ENCODE data around the gene TRIM14. TPM values are rescaled to one million over a fixed set of nuclear protein-coding genes. Genes with fewer than 3 reads are reported as not detected.

Gene TRIM14
- polyA plus RNA-seq, 2 donors = 9.3 to 12.2 TPM

GRCh38 chr9:98157372-98157771 is 38.4 kb upstream of the TRIM14 start:
- no peaks in the 10 kb centered on the region for H3K9me3 ChIP-seq (ENCODE audit: control insufficient read depth in 2 of 2, insufficient read depth in 1 of 2, low read depth in 1 of 2, low read length in 1 of 2)
- H3K27me3 ChIP-seq (ENCODE audit: control insufficient read depth in 1 of 2, insufficient read depth in 2 of 2, low read length in 2 of 2) = no peaks in the 10 kb centered on the region
- peaks cover 2 to 18% of the 10 kb centered on the region in 2 donors for H3K4me1 ChIP-seq (ENCODE audit: control insufficient read depth in 2 of 2, insufficient read depth in 2 of 2, low read length in 1 of 2)
- no peak overlapping the region for H3K27ac ChIP-seq (ENCODE audit: low read depth in 2 of 2, low read length in 1 of 2)
- H3K4me3 ChIP-seq (ENCODE audit: low read depth in 1 of 2, low read length in 2 of 2) = no peak overlapping the region
- WGBS, 2 donors = 95 to 96% methylated on average over 10 of the region's 10 CpGs
- peaks cover 2 to 3% of the 10 kb centered on the region in 2 donors for H3K36me3 ChIP-seq (ENCODE audit: control insufficient read depth in 2 of 2, insufficient read depth in 2 of 2, low read length in 1 of 2)

DNA sequence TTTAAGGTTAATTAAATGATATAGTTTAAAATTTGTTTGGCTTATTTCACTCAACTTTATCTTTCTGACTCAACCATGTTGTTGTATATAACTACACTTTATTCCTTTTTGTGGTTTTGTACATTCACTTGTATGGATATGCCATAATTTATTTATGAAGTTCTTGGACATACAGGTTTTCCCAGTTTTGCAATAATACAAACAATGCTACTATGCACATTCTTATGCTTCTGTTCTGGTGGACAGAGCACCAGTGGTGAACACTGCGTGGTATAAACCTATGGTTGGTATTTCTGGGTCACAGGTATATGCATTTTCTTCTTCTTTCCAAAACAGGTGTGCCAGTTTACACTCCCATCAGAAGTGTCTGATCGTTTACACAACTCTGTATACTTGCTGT is 35.7 kb upstream of the TRIM14 start:
- Histone ChIP-seq H3K27ac (ENCODE audit: low read depth in 2 of 2, low read length in 1 of 2) (peak overlapping the region in 1 of 2 donors; percentile 21), H3K36me3 (ENCODE audit: control insufficient read depth in 2 of 2, insufficient read depth in 2 of 2, low read length in 1 of 2) (peaks cover 0 to 3% of the 10 kb centered on the region in 2 donors), H3K4me1 (ENCODE audit: control insufficient read depth in 2 of 2, insufficient read depth in 2 of 2, low read length in 1 of 2) (peaks cover 0 to 9% of the 10 kb centered on the region in 2 donors), H3K4me3 (ENCODE audit: low read depth in 1 of 2, low read length in 2 of 2) (no peak overlapping the region), H3K9me3 (ENCODE audit: control insufficient read depth in 2 of 2, insufficient read depth in 1 of 2, low read depth in 1 of 2, low read length in 1 of 2) (no peaks in the 10 kb centered on the region), H3K27me3 (ENCODE audit: control insufficient read depth in 1 of 2, insufficient read depth in 2 of 2, low read length in 2 of 2) (no peaks in the 10 kb centered on the region)
- 60 to 78% methylated on average over 2 of the region's 2 CpGs for WGBS, 2 donors

DNA sequence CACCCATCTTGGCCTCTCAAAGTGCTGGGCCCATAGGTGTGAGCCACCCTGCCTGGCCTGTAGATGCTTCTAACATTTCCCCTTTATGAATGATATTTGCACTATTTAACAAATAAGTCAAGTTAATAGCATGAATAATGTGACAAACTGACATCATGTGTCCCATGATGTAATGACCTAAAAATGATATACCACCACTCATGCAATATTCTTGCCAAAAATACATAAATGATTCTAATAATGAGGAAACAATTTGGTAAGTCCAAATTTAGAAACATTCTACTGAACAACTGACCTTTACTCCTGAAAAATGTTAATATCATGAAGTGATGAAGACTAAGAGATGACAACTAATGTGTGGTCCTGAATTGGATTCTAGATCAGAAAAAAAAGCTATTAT is 33.5 kb upstream of the TRIM14 start:
- no peak overlapping the region for H3K4me3 ChIP-seq (ENCODE audit: low read depth in 1 of 2, low read length in 2 of 2)
- peaks cover 3 to 4% of the 10 kb centered on the region in 2 donors for H3K36me3 ChIP-seq (ENCODE audit: control insufficient read depth in 2 of 2, insufficient read depth in 2 of 2, low read length in 1 of 2)
- H3K4me1 ChIP-seq (ENCODE audit: control insufficient read depth in 2 of 2, insufficient read depth in 2 of 2, low read length in 1 of 2) = peaks cover 0 to 2% of the 10 kb centered on the region in 2 donors
- H3K9me3 ChIP-seq (ENCODE audit: control insufficient read depth in 2 of 2, insufficient read depth in 1 of 2, low read depth in 1 of 2, low read length in 1 of 2) = no peaks in the 10 kb centered on the region
- no peaks in the 10 kb centered on the region for H3K27me3 ChIP-seq (ENCODE audit: control insufficient read depth in 1 of 2, insufficient read depth in 2 of 2, low read length in 2 of 2)
- H3K27ac ChIP-seq (ENCODE audit: low read depth in 2 of 2, low read length in 1 of 2) = no peak overlapping the region

DNA sequence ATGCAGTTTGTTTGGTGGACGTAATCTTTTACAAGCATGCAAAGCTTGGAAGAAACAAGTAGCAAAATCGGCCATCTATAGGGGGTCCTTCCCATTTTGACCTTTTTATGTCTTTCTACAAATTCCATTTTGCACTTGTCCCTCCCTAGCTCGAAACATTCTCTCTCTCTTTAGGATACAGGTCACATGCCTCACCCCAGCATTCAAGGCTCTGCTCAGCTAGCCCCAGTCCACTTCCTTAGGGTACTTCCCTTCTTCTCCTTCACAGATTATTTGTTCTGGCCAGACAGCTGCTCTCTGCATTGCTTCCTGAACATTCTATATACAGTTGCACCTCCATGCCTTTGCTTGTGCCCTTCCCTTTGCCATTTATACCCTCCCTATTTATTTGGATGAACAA is 31.7 kb upstream of the TRIM14 start:
- peaks cover 0 to 5% of the 10 kb centered on the region in 2 donors for H3K4me1 ChIP-seq (ENCODE audit: control insufficient read depth in 2 of 2, insufficient read depth in 2 of 2, low read length in 1 of 2)
- peaks cover 0 to 4% of the 10 kb centered on the region in 2 donors for H3K36me3 ChIP-seq (ENCODE audit: control insufficient read depth in 2 of 2, insufficient read depth in 2 of 2, low read length in 1 of 2)
- no peaks in the 10 kb centered on the region for H3K27me3 ChIP-seq (ENCODE audit: control insufficient read depth in 1 of 2, insufficient read depth in 2 of 2, low read length in 2 of 2)
- H3K27ac ChIP-seq (ENCODE audit: low read depth in 2 of 2, low read length in 1 of 2) = no peak overlapping the region
- no peak overlapping the region for H3K4me3 ChIP-seq (ENCODE audit: low read depth in 1 of 2, low read length in 2 of 2)
- no peaks in the 10 kb centered on the region for H3K9me3 ChIP-seq (ENCODE audit: control insufficient read depth in 2 of 2, insufficient read depth in 1 of 2, low read depth in 1 of 2, low read length in 1 of 2)
- WGBS, 2 donors = 79 to 86% methylated on average over 3 of the region's 3 CpGs

DNA sequence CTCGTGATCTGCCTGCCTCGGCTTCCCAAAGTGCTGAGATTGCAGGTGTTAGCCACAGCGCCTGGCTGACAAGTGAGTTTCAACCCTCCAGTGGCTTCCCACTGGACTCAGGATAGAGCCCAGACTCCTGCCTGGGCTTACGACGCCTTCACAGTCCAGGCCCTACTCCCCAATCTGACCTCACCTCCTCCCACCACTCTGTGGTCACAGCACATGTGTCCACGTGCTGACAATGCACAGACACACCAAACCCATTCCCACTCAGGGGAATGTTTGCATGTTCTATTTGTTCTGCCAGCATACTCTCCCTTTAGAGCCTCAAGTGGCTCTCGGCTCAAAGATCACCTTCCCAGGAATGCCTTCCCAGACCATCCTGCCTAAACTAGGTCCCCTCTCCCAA is 31.1 kb upstream of the TRIM14 start:
- no peaks in the 10 kb centered on the region for H3K27me3 ChIP-seq (ENCODE audit: control insufficient read depth in 1 of 2, insufficient read depth in 2 of 2, low read length in 2 of 2)
- no peak overlapping the region for H3K27ac ChIP-seq (ENCODE audit: low read depth in 2 of 2, low read length in 1 of 2)
- H3K4me3 ChIP-seq (ENCODE audit: low read depth in 1 of 2, low read length in 2 of 2) = no peak overlapping the region
- H3K9me3 ChIP-seq (ENCODE audit: control insufficient read depth in 2 of 2, insufficient read depth in 1 of 2, low read depth in 1 of 2, low read length in 1 of 2) = no peaks in the 10 kb centered on the region
- 87 to 93% methylated on average over 7 of the region's 7 CpGs for WGBS, 2 donors
- H3K36me3 ChIP-seq (ENCODE audit: control insufficient read depth in 2 of 2, insufficient read depth in 2 of 2, low read length in 1 of 2) = peaks cover 0 to 4% of the 10 kb centered on the region in 2 donors
- H3K4me1 ChIP-seq (ENCODE audit: control insufficient read depth in 2 of 2, insufficient read depth in 2 of 2, low read length in 1 of 2) = peaks cover 0 to 6% of the 10 kb centered on the region in 2 donors

GRCh38 chr9:98149422-98149821 is 30.4 kb upstream of the TRIM14 start:
- no peaks in the 10 kb centered on the region for H3K9me3 ChIP-seq (ENCODE audit: control insufficient read depth in 2 of 2, insufficient read depth in 1 of 2, low read depth in 1 of 2, low read length in 1 of 2)
- WGBS, 2 donors = 61 to 72% methylated on average over 3 of the region's 3 CpGs
- H3K4me3 ChIP-seq (ENCODE audit: low read depth in 1 of 2, low read length in 2 of 2) = no peak overlapping the region
- H3K4me1 ChIP-seq (ENCODE audit: control insufficient read depth in 2 of 2, insufficient read depth in 2 of 2, low read length in 1 of 2) = peaks cover 0 to 7% of the 10 kb centered on the region in 2 donors
- no peaks in the 10 kb centered on the region for H3K27me3 ChIP-seq (ENCODE audit: control insufficient read depth in 1 of 2, insufficient read depth in 2 of 2, low read length in 2 of 2)
- no peak overlapping the region for H3K27ac ChIP-seq (ENCODE audit: low read depth in 2 of 2, low read length in 1 of 2)
- peaks cover 0 to 4% of the 10 kb centered on the region in 2 donors for H3K36me3 ChIP-seq (ENCODE audit: control insufficient read depth in 2 of 2, insufficient read depth in 2 of 2, low read length in 1 of 2)

DNA sequence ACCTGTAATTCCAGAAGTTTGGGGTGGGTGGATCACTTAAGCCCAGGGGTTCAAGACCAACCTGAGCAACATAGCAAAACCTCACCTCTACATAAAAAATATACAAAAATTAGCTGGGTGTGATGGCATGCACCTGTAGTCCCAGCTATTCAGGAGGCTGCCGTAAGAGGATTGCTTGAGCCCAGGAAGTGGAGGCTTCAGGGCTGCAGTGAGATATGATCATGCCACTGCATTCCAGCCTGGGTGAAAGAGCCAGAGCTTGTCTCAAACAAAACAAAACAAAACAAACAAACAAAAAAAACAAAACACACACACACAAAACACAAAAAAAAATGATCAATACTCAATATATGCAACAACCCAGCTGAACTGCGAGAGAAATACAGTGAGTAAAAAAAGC is 29.5 kb upstream of the TRIM14 start:
- Histone ChIP-seq H3K4me3 (ENCODE audit: low read depth in 1 of 2, low read length in 2 of 2) (no peak overlapping the region), H3K36me3 (ENCODE audit: control insufficient read depth in 2 of 2, insufficient read depth in 2 of 2, low read length in 1 of 2) (peaks cover 0 to 4% of the 10 kb centered on the region in 2 donors), H3K27me3 (ENCODE audit: control insufficient read depth in 1 of 2, insufficient read depth in 2 of 2, low read length in 2 of 2) (no peaks in the 10 kb centered on the region), H3K9me3 (ENCODE audit: control insufficient read depth in 2 of 2, insufficient read depth in 1 of 2, low read depth in 1 of 2, low read length in 1 of 2) (no peaks in the 10 kb centered on the region), H3K4me1 (ENCODE audit: control insufficient read depth in 2 of 2, insufficient read depth in 2 of 2, low read length in 1 of 2) (peaks cover 0 to 14% of the 10 kb centered on the region in 2 donors), H3K27ac (ENCODE audit: low read depth in 2 of 2, low read length in 1 of 2) (no peak overlapping the region)
- WGBS, 2 donors = 87 to 88% methylated on average over 2 of the region's 2 CpGs

GRCh38 chr9:98147582-98147981 is 28.6 kb upstream of the TRIM14 start:
- H3K4me3 ChIP-seq (ENCODE audit: low read depth in 1 of 2, low read length in 2 of 2) = no peak overlapping the region
- H3K27ac ChIP-seq (ENCODE audit: low read depth in 2 of 2, low read length in 1 of 2) = peak overlapping the region in 1 of 2 donors; percentile 99
- H3K27me3 ChIP-seq (ENCODE audit: control insufficient read depth in 1 of 2, insufficient read depth in 2 of 2, low read length in 2 of 2) = no peaks in the 10 kb centered on the region
- 71 to 79% methylated on average over 2 of the region's 2 CpGs for WGBS, 2 donors
- peaks cover 0 to 4% of the 10 kb centered on the region in 2 donors for H3K36me3 ChIP-seq (ENCODE audit: control insufficient read depth in 2 of 2, insufficient read depth in 2 of 2, low read length in 1 of 2)
- H3K4me1 ChIP-seq (ENCODE audit: control insufficient read depth in 2 of 2, insufficient read depth in 2 of 2, low read length in 1 of 2) = peaks cover 0 to 22% of the 10 kb centered on the region in 2 donors
- no peaks in the 10 kb centered on the region for H3K9me3 ChIP-seq (ENCODE audit: control insufficient read depth in 2 of 2, insufficient read depth in 1 of 2, low read depth in 1 of 2, low read length in 1 of 2)

DNA sequence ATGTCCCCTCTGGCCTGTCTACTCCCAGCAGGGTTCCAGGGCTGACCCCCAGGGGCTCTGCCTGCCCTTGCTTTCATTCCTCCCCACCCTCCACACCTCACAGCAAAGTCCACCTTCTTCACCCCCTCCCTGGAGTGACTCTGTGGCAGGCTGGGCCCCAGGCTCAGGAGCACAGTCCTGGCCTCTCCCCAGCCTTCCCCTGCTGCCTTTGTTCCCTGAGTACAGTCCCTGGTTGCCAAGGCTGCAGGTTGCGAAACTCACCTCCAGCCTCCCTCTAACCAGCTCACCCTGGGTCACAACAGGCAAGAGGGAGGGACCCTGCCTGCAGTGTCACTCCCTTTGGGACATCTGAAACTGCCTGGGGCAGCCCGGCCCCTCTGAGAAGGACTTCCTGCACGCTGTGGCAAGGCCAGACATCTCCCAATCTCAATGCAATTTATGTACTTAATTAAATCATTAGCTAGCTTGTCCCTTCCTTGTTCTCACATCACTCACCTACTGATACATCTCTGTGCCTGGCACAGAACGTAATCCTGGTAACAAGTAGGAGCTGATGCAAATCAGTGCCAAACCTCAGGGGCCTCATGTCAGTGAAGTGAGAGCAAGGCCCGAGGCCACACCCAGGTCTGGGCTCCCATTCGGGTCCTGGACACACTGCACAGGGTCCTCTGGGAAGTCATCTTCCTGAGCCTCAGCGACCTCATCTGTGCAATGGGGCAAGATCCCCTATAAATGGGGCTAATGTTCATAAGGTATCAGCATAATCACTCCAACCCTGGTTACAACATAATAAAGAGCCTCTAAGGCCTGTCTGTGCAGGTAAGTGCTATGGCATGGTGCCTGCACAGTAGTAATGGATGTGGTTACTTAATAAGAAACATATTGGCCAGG is 27.3 kb upstream of the TRIM14 start:
- no peaks in the 10 kb centered on the region for H3K9me3 ChIP-seq (ENCODE audit: control insufficient read depth in 2 of 2, insufficient read depth in 1 of 2, low read depth in 1 of 2, low read length in 1 of 2)
- peak overlapping the region; percentile 96 to 99 for H3K27ac ChIP-seq (ENCODE audit: low read depth in 2 of 2, low read length in 1 of 2)
- H3K4me3 ChIP-seq (ENCODE audit: low read depth in 1 of 2, low read length in 2 of 2) = no peak overlapping the region
- 34 to 41% methylated on average over 7 of the region's 7 CpGs for WGBS, 2 donors
- H3K36me3 ChIP-seq (ENCODE audit: control insufficient read depth in 2 of 2, insufficient read depth in 2 of 2, low read length in 1 of 2) = peaks cover 0 to 4% of the 10 kb centered on the region in 2 donors
- peaks cover 0 to 25% of the 10 kb centered on the region in 2 donors for H3K4me1 ChIP-seq (ENCODE audit: control insufficient read depth in 2 of 2, insufficient read depth in 2 of 2, low read length in 1 of 2)
- no peaks in the 10 kb centered on the region for H3K27me3 ChIP-seq (ENCODE audit: control insufficient read depth in 1 of 2, insufficient read depth in 2 of 2, low read length in 2 of 2)

GRCh38 chr9:98144631-98145030 is 25.6 kb upstream of the TRIM14 start:
- 68 to 91% methylated on average over 3 of the region's 3 CpGs for WGBS, 2 donors
- no peaks in the 10 kb centered on the region for H3K27me3 ChIP-seq (ENCODE audit: control insufficient read depth in 1 of 2, insufficient read depth in 2 of 2, low read length in 2 of 2)
- H3K4me3 ChIP-seq (ENCODE audit: low read depth in 1 of 2, low read length in 2 of 2) = no peak overlapping the region
- H3K27ac ChIP-seq (ENCODE audit: low read depth in 2 of 2, low read length in 1 of 2) = peak overlapping the region; percentile 40 to 81
- peaks cover 0 to 4% of the 10 kb centered on the region in 2 donors for H3K36me3 ChIP-seq (ENCODE audit: control insufficient read depth in 2 of 2, insufficient read depth in 2 of 2, low read length in 1 of 2)
- H3K4me1 ChIP-seq (ENCODE audit: control insufficient read depth in 2 of 2, insufficient read depth in 2 of 2, low read length in 1 of 2) = peaks cover 0 to 25% of the 10 kb centered on the region in 2 donors
- no peaks in the 10 kb centered on the region for H3K9me3 ChIP-seq (ENCODE audit: control insufficient read depth in 2 of 2, insufficient read depth in 1 of 2, low read depth in 1 of 2, low read length in 1 of 2)

Measured in esophagus (tissue), 2 donors.